Activated naive CD4-positive, alpha-beta T cell treated with anti-CD3 and anti-CD28 coated beads, Interleukin-2, amount 50 U/mL, for 72 hours (primary cell): ENCODE results near the gene SEC31B. TPM values are rescaled to one million over a fixed set of nuclear protein-coding genes. Genes with fewer than 3 reads are reported as not detected.

Experiments
- ATAC-seq, 2 donors: fragments of 150-1000 bp; cut with Tn5 transposase; 2 replicates each; pipeline ENCODE4 v1.10.0; 2021; ENCODE audit warnings: mild to moderate bottlenecking in 2 of 2, moderate library complexity in 2 of 2
- DNase-seq, 2 donors: peaks; one replicate each; pipeline ENCODE4 v3.0.0; 2021 to 2022; ENCODE audit warnings: low spot score in 2 of 2
- H3K27ac Mint-ChIP-seq, 2 donors: one replicate each; pipeline ENCODE4 v1.8.0; 2022; ENCODE audit warnings: mild to moderate bottlenecking in 2 of 2, mixed read lengths in 2 of 2
- H3K36me3 Mint-ChIP-seq, 2 donors: one replicate each; pipeline ENCODE4 v1.8.0; 2022; ENCODE audit warnings: mixed read lengths in 2 of 2
- H3K9me3 Mint-ChIP-seq, 2 donors: one replicate each; pipeline ENCODE4 v1.8.0; 2022; ENCODE audit warnings: mixed read lengths in 2 of 2
- total RNA-seq, 2 donors: library from RNA; stranded (reverse); gene quantifications; one replicate each; pipeline ENCODE4 v1.2.3, GENCODE V29; 2022

SEC31B gene, protein sequence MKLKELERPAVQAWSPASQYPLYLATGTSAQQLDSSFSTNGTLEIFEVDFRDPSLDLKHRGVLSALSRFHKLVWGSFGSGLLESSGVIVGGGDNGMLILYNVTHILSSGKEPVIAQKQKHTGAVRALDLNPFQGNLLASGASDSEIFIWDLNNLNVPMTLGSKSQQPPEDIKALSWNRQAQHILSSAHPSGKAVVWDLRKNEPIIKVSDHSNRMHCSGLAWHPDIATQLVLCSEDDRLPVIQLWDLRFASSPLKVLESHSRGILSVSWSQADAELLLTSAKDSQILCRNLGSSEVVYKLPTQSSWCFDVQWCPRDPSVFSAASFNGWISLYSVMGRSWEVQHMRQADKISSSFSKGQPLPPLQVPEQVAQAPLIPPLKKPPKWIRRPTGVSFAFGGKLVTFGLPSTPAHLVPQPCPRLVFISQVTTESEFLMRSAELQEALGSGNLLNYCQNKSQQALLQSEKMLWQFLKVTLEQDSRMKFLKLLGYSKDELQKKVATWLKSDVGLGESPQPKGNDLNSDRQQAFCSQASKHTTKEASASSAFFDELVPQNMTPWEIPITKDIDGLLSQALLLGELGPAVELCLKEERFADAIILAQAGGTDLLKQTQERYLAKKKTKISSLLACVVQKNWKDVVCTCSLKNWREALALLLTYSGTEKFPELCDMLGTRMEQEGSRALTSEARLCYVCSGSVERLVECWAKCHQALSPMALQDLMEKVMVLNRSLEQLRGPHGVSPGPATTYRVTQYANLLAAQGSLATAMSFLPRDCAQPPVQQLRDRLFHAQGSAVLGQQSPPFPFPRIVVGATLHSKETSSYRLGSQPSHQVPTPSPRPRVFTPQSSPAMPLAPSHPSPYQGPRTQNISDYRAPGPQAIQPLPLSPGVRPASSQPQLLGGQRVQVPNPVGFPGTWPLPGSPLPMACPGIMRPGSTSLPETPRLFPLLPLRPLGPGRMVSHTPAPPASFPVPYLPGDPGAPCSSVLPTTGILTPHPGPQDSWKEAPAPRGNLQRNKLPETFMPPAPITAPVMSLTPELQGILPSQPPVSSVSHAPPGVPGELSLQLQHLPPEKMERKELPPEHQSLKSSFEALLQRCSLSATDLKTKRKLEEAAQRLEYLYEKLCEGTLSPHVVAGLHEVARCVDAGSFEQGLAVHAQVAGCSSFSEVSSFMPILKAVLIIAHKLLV
- 100 to 1,000 TPM in 1 of 2 donors, 10 to 100 TPM in 1; 60.8 to 121 TPM for total RNA-seq

DNA sequence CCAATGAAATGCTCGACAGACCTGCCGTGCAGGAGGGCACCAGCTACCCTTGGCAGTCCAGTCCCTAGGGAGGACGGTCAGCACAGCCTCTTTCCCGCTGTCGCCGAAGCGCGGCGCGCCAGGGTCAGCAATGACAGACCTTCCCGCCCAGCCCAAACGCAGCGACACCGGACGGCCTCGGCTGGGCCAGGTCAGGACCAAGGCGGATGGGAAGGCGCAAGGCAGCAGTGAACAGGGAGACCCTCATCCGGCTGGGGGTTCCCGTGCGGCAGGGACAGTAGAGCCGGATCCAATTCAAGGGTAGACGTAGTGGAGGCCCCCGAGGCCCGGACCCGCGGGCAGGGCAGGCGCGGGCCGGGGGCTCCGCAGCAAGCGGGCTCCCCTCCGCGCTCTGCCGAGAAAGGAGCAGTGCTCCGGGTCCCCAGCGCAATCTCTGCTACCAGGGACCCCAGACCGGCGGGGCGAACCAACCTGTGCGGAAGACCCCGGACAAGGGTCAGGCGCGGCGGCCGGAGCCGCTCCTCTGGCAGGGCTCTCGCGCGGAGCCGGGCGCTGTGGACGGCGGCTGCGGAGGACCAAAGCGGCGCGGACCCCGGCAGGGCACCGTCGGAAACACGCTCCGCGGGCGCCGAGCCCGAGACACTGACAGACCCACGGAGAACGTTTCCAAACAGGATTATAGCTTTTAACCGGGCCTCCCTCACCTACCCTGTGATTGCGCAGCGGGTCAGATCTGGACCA is at the start of gene SEC31B:
Gene SEC31B, minus strand, starts transcription at position 551 of the 741 bp plus-strand sequence. CDS start 2,909 bp downstream, outside the sequence.
- peak; percentile 11 to 24 for ATAC-seq
- peaks cover 14 to 15% of the 10 kb centered on the region in 2 donors for H3K36me3 Mint-ChIP-seq
- H3K9me3 Mint-ChIP-seq: no peaks in the 10 kb centered on the region
- DNase-seq: no peak
- H3K27ac Mint-ChIP-seq: no peak within 1 kb of the TSS

- ATAC-seq: no peak
- no peaks in the 10 kb centered on the region for H3K9me3 Mint-ChIP-seq
- no peak overlapping the region for H3K27ac Mint-ChIP-seq
- H3K36me3 Mint-ChIP-seq: no peaks in the 10 kb centered on the region
- DNase-seq: no peak
These were observed 49.3 kb upstream of the SEC31B start for GRCh38 chr10:100568912-100569311.

DNA sequence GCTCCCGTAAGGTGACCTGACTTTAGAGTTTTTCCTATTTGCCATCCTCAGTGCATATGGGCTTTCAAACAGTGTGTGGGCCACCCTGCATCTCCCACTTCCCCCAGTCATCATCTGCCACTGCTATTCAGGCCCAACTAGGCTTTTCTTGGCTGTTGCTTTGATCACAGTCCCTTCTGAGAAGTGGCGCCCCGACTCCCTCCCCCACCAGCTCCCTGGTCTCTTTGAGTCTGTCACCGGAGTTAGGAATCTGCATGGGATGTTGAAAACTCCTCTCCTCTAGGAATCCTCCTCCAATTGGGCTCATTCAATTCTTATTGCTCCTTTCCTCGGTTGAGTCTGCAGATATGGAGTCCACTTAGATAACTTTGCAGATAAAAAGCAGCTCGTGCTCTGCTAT is 48.2 kb upstream of the SEC31B start:
- Mint-ChIP-seq H3K9me3 (no peaks in the 10 kb centered on the region), H3K27ac (no peak overlapping the region), H3K36me3 (no peaks in the 10 kb centered on the region)
- DNase-seq: no peak
- no peak for ATAC-seq

GRCh38 chr10:100567249-100567648 is 47.6 kb upstream of the SEC31B start:
- Mint-ChIP-seq H3K36me3 (no peaks in the 10 kb centered on the region), H3K9me3 (no peaks in the 10 kb centered on the region), H3K27ac (no peak overlapping the region)
- no peak for ATAC-seq
- no peak for DNase-seq

GRCh38 chr10:100566561-100566960 is 46.9 kb upstream of the SEC31B start:
- Mint-ChIP-seq H3K27ac (no peak overlapping the region), H3K9me3 (no peaks in the 10 kb centered on the region), H3K36me3 (peaks cover 0 to under 1% of the 10 kb centered on the region in 2 donors)
- no peak for ATAC-seq
- no peak for DNase-seq

GRCh38 chr10:100565206-100565985 is 45.7 kb upstream of the SEC31B start:
- ATAC-seq: no peak
- H3K27ac Mint-ChIP-seq: no peak overlapping the region
- H3K9me3 Mint-ChIP-seq: no peaks in the 10 kb centered on the region
- peaks cover 0 to 10% of the 10 kb centered on the region in 2 donors for H3K36me3 Mint-ChIP-seq
- DNase-seq: no peak

DNA sequence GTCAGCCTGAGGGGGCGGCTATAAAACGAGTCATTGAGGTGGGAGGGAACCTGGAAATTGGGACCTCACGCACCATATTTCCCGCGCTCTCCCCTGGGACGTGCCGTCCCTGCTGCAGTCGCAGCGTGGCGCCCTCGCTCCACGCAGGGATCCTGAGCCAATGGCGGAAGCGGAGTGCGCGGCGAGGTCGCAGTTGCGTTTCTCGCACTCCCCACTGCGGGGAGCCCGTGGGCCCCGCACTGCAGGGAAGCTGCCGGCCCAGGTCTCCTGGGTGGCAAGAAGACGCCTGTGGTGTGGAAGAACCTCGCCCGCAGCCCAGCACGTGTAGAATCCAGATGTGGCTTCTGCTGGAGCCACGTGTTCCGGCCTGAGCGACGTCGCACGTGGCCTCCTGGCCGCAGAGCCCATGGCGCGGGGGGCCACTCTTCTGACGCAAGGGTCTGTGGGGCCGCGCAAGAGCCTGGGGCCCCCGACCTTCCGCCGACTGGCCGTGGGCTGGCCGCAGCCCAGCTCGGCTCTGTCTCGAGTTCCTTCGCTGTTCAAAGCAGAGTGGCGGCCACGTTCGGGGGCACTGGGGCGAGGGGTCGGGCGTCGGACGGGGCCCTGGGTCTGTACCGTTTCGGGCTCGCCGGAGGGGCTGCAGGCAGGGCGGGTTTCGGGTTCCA is 42.5 kb upstream of the SEC31B start:
- no peak overlapping the region for H3K27ac Mint-ChIP-seq
- peaks cover 0 to 12% of the 10 kb centered on the region in 2 donors for H3K36me3 Mint-ChIP-seq
- DNase-seq (peak in 1 of 2 donors; percentile 84), ATAC-seq (peak; percentile 82 to 91)
- H3K9me3 Mint-ChIP-seq: no peaks in the 10 kb centered on the region

DNA sequence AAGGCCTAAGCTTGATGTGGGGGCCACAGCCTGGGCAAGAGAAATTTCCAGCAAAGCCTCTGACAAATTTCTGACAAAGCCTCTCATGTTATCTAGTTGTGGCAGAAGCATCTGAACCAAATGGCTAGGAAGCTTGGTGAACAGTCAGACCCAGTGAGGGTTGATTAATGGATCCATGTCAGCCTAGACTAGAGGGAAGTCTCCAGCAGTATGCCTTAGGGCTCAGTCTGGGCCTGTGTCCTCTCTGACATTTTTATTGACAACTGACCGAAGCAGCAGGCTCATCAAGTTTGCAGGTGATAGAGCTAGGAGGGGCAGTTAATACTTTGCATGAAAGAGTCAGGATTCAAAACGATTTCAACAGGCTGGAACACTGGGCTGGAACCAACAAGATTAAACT is 41.3 kb upstream of the SEC31B start:
- Mint-ChIP-seq H3K27ac (no peak overlapping the region), H3K9me3 (no peaks in the 10 kb centered on the region), H3K36me3 (peaks cover 0 to 12% of the 10 kb centered on the region in 2 donors)
- ATAC-seq (no peak), DNase-seq (no peak)

DNA sequence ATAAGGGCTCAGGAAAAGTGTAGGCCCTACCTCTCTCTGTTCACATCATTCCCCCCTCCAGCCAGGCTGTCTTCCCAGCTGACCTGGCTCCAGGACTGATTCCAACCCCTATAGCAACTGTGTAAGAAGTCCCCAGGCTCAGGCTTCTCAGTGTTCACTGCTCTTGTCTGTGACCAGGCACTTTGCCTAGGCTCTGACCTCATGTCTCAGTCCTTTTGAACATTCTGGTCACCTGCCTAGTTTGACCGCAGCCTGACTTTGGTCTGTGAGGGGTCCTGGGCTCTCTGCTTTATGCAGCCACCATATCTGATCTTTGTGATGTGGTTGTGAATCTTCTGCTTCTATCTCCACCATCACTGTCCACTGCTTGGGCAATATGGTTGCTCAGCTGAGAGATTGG is 40.6 kb upstream of the SEC31B start:
- Mint-ChIP-seq H3K36me3 (peaks cover 0 to 12% of the 10 kb centered on the region in 2 donors), H3K27ac (no peak overlapping the region), H3K9me3 (no peaks in the 10 kb centered on the region)
- DNase-seq (no peak), ATAC-seq (no peak)

DNA sequence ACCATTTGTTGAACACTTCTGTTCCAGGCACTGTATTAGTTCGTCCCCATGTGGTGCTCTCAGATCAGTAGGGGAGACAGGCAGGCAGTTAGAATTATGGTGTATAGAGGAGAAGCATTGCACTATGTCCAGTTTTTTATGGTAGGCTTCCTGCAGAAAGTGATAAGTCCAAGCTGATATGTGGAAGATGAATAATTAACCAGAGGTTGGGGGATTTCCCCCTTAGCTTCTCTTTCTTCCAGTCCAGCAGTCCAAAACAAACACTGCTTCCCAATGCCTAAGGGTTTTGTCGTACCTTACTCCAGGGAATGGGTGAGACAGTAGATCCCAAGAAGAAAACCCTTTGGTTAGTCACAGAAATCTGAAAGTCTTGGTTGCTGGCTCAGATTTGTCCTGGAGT is 35.2 kb upstream of the SEC31B start:
- Mint-ChIP-seq H3K36me3 (no peaks in the 10 kb centered on the region), H3K9me3 (no peaks in the 10 kb centered on the region), H3K27ac (no peak overlapping the region)
- no peak for DNase-seq
- no peak for ATAC-seq

DNA sequence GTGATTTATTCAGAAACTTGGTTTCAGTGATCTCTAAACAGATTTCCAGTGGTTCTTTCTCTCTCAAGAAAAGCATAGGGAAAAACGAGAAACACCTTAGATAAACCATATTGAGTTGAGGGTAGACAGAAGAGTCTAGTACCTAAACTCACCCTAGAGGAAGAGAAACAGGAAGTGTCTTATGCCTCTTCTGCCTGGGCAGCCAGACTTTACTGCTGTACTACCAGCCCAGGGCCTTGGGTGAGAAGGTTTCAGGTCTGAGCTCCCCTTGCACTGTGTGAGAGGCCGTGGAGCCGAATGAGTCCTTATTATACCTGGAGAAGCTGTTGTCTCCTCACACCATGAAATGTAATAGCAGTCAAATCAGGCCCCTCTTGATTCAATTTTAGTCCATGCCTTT is 34.3 kb upstream of the SEC31B start:
- peak overlapping the region in 1 of 2 donors; percentile 47 for H3K27ac Mint-ChIP-seq
- H3K36me3 Mint-ChIP-seq: no peaks in the 10 kb centered on the region
- ATAC-seq (no peak), DNase-seq (no peak)
- no peaks in the 10 kb centered on the region for H3K9me3 Mint-ChIP-seq

GRCh38 chr10:100551738-100552137 is 32.1 kb upstream of the SEC31B start:
- DNase-seq (no peak), ATAC-seq (no peak)
- Mint-ChIP-seq H3K27ac (no peak overlapping the region), H3K36me3 (no peaks in the 10 kb centered on the region), H3K9me3 (no peaks in the 10 kb centered on the region)

GRCh38 chr10:100551196-100551595 is 31.5 kb upstream of the SEC31B start:
- Mint-ChIP-seq H3K27ac (no peak overlapping the region), H3K9me3 (no peaks in the 10 kb centered on the region), H3K36me3 (no peaks in the 10 kb centered on the region)
- ATAC-seq (no peak), DNase-seq (no peak)

GRCh38 chr10:100544950-100545349 is 25.3 kb upstream of the SEC31B start:
- DNase-seq: no peak
- Mint-ChIP-seq H3K27ac (no peak overlapping the region), H3K9me3 (no peaks in the 10 kb centered on the region), H3K36me3 (peaks cover 6 to 7% of the 10 kb centered on the region in 2 donors)
- no peak for ATAC-seq

GRCh38 chr10:100537475-100537874 is 17.8 kb upstream of the SEC31B start:
- H3K27ac Mint-ChIP-seq: no peak overlapping the region
- ATAC-seq (no peak), DNase-seq (no peak)
- peaks cover 8 to 11% of the 10 kb centered on the region in 2 donors for H3K36me3 Mint-ChIP-seq
- H3K9me3 Mint-ChIP-seq: no peaks in the 10 kb centered on the region
